Neuronal stem cell (in vitro differentiated cells): Measurements from ENCODE around the gene FOXN3.

ENCODE experiments used
- DNase-seq: peaks from one replicate; pipeline ENCODE4 v3.0.0-alpha.2; 2013; ENCODE audit warnings: low spot score
- H2AFZ ChIP-seq: one replicate; pipeline ENCODE4 v1.6.1; 2013; ENCODE audit warnings: mild to moderate bottlenecking, low read length, inconsistent platforms
- H2AK5ac ChIP-seq: 2 replicates; pipeline ENCODE4 v1.6.1; 2013; ENCODE audit warnings: low read depth, mild to moderate bottlenecking, inconsistent platforms, low read length, moderate library complexity, mixed read lengths
- H2BK120ac ChIP-seq: 2 replicates; pipeline ENCODE4 v1.6.1; 2013; ENCODE audit warnings: low read depth, mild to moderate bottlenecking, inconsistent platforms, low read length, moderate library complexity, mixed read lengths
- H2BK12ac ChIP-seq: one replicate; pipeline ENCODE4 v1.6.1; 2013; ENCODE audit warnings: low read length, inconsistent platforms
- H2BK15ac ChIP-seq: 2 replicates; pipeline ENCODE4 v1.6.1; 2013; ENCODE audit warnings: mild to moderate bottlenecking, low read length, inconsistent platforms, mixed read lengths
- H2BK5ac ChIP-seq: one replicate; pipeline ENCODE4 v1.6.1; 2013; ENCODE audit warnings: inconsistent platforms, mild to moderate bottlenecking, low read length, moderate library complexity
- H3K14ac ChIP-seq: one replicate; pipeline ENCODE4 v1.6.1; 2013; ENCODE audit warnings: low read length, inconsistent platforms
- H3K18ac ChIP-seq: 2 replicates; pipeline ENCODE4 v1.6.1; 2013; ENCODE audit warnings: low read length, inconsistent platforms
- H3K23ac ChIP-seq: 2 replicates; pipeline ENCODE4 v1.6.1; 2013; ENCODE audit warnings: low read depth, mild to moderate bottlenecking, mixed read lengths, low read length, inconsistent platforms; ENCODE audit not compliant: poor library complexity
- H3K27ac ChIP-seq: replicated peaks from 3 replicates; pipeline ENCODE4 v1.5.1; 2013; ENCODE audit warnings: low read length, inconsistent platforms
- H3K27me3 ChIP-seq, 3 experiments: 2 replicates each; pipeline ENCODE4 v1.6.1; 2013; ENCODE audit warnings: low read length in 3 of 3, mild to moderate bottlenecking in 2 of 3, inconsistent platforms in 1 of 3, low read depth in 1 of 3, mixed read lengths in 1 of 3, moderate library complexity in 1 of 3; ENCODE audit not compliant: control insufficient read depth in 3 of 3, insufficient read depth in 3 of 3
- H3K36me3 ChIP-seq, 2 donors: replicated peaks in 1 of 2; 2 replicates each; pipeline ENCODE4 v1.6.1; 2013; ENCODE audit warnings: low read length in 2 of 2; ENCODE audit not compliant: control insufficient read depth in 2 of 2, insufficient read depth in 2 of 2
- H3K4ac ChIP-seq: 2 replicates; pipeline ENCODE4 v1.6.1; 2013; ENCODE audit warnings: inconsistent platforms, mild to moderate bottlenecking, low read length, moderate library complexity
- H3K4me1 ChIP-seq, 2 donors: 1 replicate in 1 of 2; 2 replicates in 1 of 2; pipeline ENCODE4 v1.6.1; 2013; ENCODE audit warnings: low read length in 2 of 2, low read depth in 1 of 2; ENCODE audit not compliant: control insufficient read depth in 2 of 2, insufficient read depth in 1 of 2
- H3K4me2 ChIP-seq: one replicate; pipeline ENCODE4 v1.6.1; 2013; ENCODE audit warnings: mild to moderate bottlenecking, low read length, inconsistent platforms; ENCODE audit not compliant: insufficient read depth, poor library complexity, severe bottlenecking
- H3K4me3 ChIP-seq, 2 donors: 2 replicates each; pipeline ENCODE4 v1.5.1; 2013; ENCODE audit warnings: low read length in 2 of 2, mild to moderate bottlenecking in 2 of 2, inconsistent platforms in 1 of 2, moderate library complexity in 1 of 2
- H3K79me1 ChIP-seq: one replicate; pipeline ENCODE4 v1.6.1; 2013; ENCODE audit warnings: low read depth, mild to moderate bottlenecking, inconsistent platforms, low read length, moderate library complexity
- H3K9ac ChIP-seq: one replicate; pipeline ENCODE4 v1.6.1; 2013; ENCODE audit warnings: mild to moderate bottlenecking, low read depth, low read length, inconsistent platforms; ENCODE audit not compliant: poor library complexity
- H3K9me3 ChIP-seq, 2 donors: replicated peaks in 1 of 2; 2 replicates each; pipeline versions ENCODE3 to v1.6.1; 2013; ENCODE audit warnings: low read length in 2 of 2, mild to moderate bottlenecking in 2 of 2, inconsistent platforms in 1 of 2, low read depth in 1 of 2, mixed read lengths in 1 of 2, moderate library complexity in 1 of 2; ENCODE audit not compliant: control insufficient read depth in 2 of 2, insufficient read depth in 1 of 2
- H4K8ac ChIP-seq: one replicate; pipeline ENCODE4 v1.6.1; 2013; ENCODE audit warnings: low read depth, mild to moderate bottlenecking, inconsistent platforms, low read length, moderate library complexity
- H4K91ac ChIP-seq: one replicate; pipeline ENCODE4 v1.6.1; 2013; ENCODE audit warnings: low read length, low read depth, mild to moderate bottlenecking, inconsistent platforms; ENCODE audit not compliant: poor library complexity
- WGBS, 2 donors: extraction: QIAGEN DNeasy Blood & Tissue Kit; methylation state at CpG; one replicate each; pipeline ENCODE4 v1.1.7; 2013; ENCODE audit warnings: missing lambda C conversion rate in 2 of 2, mixed read lengths in 1 of 2; ENCODE audit not compliant: insufficient read length in 2 of 2, insufficient replicate concordance in 1 of 2; ENCODE audit errors: extremely low coverage in 2 of 2; 5-methylcytosine and 5-hydroxymethylcytosine counted together

FOXN3 gene

GRCh38 chr14:89175881-89176799 lies 240.9 kb downstream of the FOXN3 start:
- Histone ChIP-seq H3K9me3 (peaks cover 2 to 16% of the 10 kb centered on the region in 2 donors), H2BK15ac (no peak overlapping the region), H2BK12ac (no peak overlapping the region), H3K27ac (no peak overlapping the region), H3K4me1 (no peaks in the 10 kb centered on the region), H2BK5ac (no peak overlapping the region), H3K4ac (no peak overlapping the region), H3K4me2 (no peak overlapping the region), H4K91ac (no peak overlapping the region), H3K14ac (no peak overlapping the region), H2BK120ac (no peak overlapping the region), H2AK5ac (no peak overlapping the region), H3K23ac (no peak overlapping the region), H3K18ac (no peak overlapping the region), H2AFZ (no peak overlapping the region), H3K36me3 (peaks cover 0 to 18% of the 10 kb centered on the region in 2 donors), H3K4me3 (no peak overlapping the region), H4K8ac (no peak overlapping the region), H3K9ac (no peak overlapping the region), H3K27me3 (no peaks in the 10 kb centered on the region), H3K79me1 (no peaks in the 10 kb centered on the region)
- no CpG with 5 or more reads among the region's 8 CpGs for WGBS, 2 donors
- DNase-seq: no peak

- no peak overlapping the region for H2BK120ac ChIP-seq
- H3K14ac ChIP-seq: no peak overlapping the region
- no peak overlapping the region for H3K4ac ChIP-seq
- no peak overlapping the region for H4K8ac ChIP-seq
- peaks cover 2 to 21% of the 10 kb centered on the region in 2 donors for H3K9me3 ChIP-seq
- H3K79me1 ChIP-seq: no peaks in the 10 kb centered on the region
- H3K4me1 ChIP-seq: no peaks in the 10 kb centered on the region
- no peak overlapping the region for H4K91ac ChIP-seq
- H2BK5ac ChIP-seq: no peak overlapping the region
- no peak overlapping the region for H3K23ac ChIP-seq
- no peak overlapping the region for H3K27ac ChIP-seq
- no peak overlapping the region for H3K4me3 ChIP-seq
- H2BK12ac ChIP-seq: no peak overlapping the region
- no peaks in the 10 kb centered on the region for H3K27me3 ChIP-seq
- no peak overlapping the region for H2BK15ac ChIP-seq
- no peak overlapping the region for H2AFZ ChIP-seq
- H3K4me2 ChIP-seq: no peak overlapping the region
- no peak overlapping the region for H3K18ac ChIP-seq
- no peak for DNase-seq
- H3K9ac ChIP-seq: no peak overlapping the region
- no peak overlapping the region for H2AK5ac ChIP-seq
- H3K36me3 ChIP-seq: peaks cover 0 to 10% of the 10 kb centered on the region in 2 donors
These were observed 245.4 kb downstream of the FOXN3 start for GRCh38 chr14:89171628-89172027.

GRCh38 chr14:89171168-89171567 lies 245.9 kb downstream of the FOXN3 start:
- Histone ChIP-seq H3K27me3 (no peaks in the 10 kb centered on the region), H2AFZ (no peak overlapping the region), H2BK15ac (no peak overlapping the region), H3K4ac (no peak overlapping the region), H3K79me1 (no peaks in the 10 kb centered on the region), H2BK5ac (no peak overlapping the region), H3K4me1 (no peaks in the 10 kb centered on the region), H4K91ac (no peak overlapping the region), H2BK120ac (no peak overlapping the region), H3K18ac (no peak overlapping the region), H3K4me2 (no peak overlapping the region), H3K9me3 (peaks cover 2 to 21% of the 10 kb centered on the region in 2 donors), H2AK5ac (no peak overlapping the region), H3K27ac (no peak overlapping the region), H3K4me3 (no peak overlapping the region), H3K14ac (no peak overlapping the region), H3K36me3 (peaks cover 0 to 10% of the 10 kb centered on the region in 2 donors), H4K8ac (no peak overlapping the region), H2BK12ac (no peak overlapping the region), H3K9ac (no peak overlapping the region), H3K23ac (no peak overlapping the region)
- no CpG with 5 or more reads among the region's 2 CpGs for WGBS, 2 donors
- DNase-seq: no peak

GRCh38 chr14:89167705-89168104 lies 249.3 kb downstream of the FOXN3 start:
- no peak overlapping the region for H2BK12ac ChIP-seq
- WGBS, 2 donors: no CpG with 5 or more reads among the region's 6 CpGs
- no peak overlapping the region for H3K4ac ChIP-seq
- no peak overlapping the region for H4K91ac ChIP-seq
- no peak overlapping the region for H3K4me2 ChIP-seq
- no peak overlapping the region for H4K8ac ChIP-seq
- H3K27me3 ChIP-seq: no peaks in the 10 kb centered on the region
- H2AFZ ChIP-seq: no peak overlapping the region
- no peak for DNase-seq
- H3K14ac ChIP-seq: no peak overlapping the region
- no peak overlapping the region for H2BK120ac ChIP-seq
- no peaks in the 10 kb centered on the region for H3K79me1 ChIP-seq
- H3K4me3 ChIP-seq: no peak overlapping the region
- no peak overlapping the region for H3K18ac ChIP-seq
- no peak overlapping the region for H2AK5ac ChIP-seq
- no peak overlapping the region for H2BK15ac ChIP-seq
- no peak overlapping the region for H3K9ac ChIP-seq
- no peak overlapping the region for H3K23ac ChIP-seq
- H3K4me1 ChIP-seq: no peaks in the 10 kb centered on the region
- H3K27ac ChIP-seq: no peak overlapping the region
- peaks cover 0 to 4% of the 10 kb centered on the region in 2 donors for H3K36me3 ChIP-seq
- peaks cover 2 to 17% of the 10 kb centered on the region in 2 donors for H3K9me3 ChIP-seq
- H2BK5ac ChIP-seq: no peak overlapping the region
